CD14-positive monocyte (primary cell): ENCODE measurements around the gene SH2D4B. TPM values are rescaled to one million over a fixed set of nuclear protein-coding genes. Genes with fewer than 3 reads are reported as not detected.

Experiments
- DNase-seq, 3 donors: peaks; one replicate each; pipeline ENCODE4 v3.0.0-alpha.2; 2011 to 2022
- H2AFZ ChIP-seq: 2 replicates; pipeline ENCODE4 v1.6.0; 2012; ENCODE audit warnings: mild to moderate bottlenecking, low read depth, low read length, inconsistent platforms; ENCODE audit not compliant: insufficient read depth, poor library complexity, severe bottlenecking
- H3K27ac ChIP-seq, 2 donors: 1 replicate in 1 of 2; 2 replicates in 1 of 2; pipeline ENCODE4 v1.5.1; 2012 to 2013; ENCODE audit warnings: low read length in 2 of 2, control low read depth in 1 of 2, inconsistent platforms in 1 of 2, low read depth in 1 of 2, mild to moderate bottlenecking in 1 of 2
- H3K27me3 ChIP-seq, 2 donors: one replicate each; pipeline versions ENCODE4 v1.6.0 to v1.6.1; 2011 to 2013; ENCODE audit warnings: low read length in 2 of 2; ENCODE audit not compliant: control insufficient read depth in 2 of 2, insufficient read depth in 2 of 2
- H3K36me3 ChIP-seq, 2 donors: replicated peaks in 1 of 2; 1 replicate in 1 of 2; 2 replicates in 1 of 2; pipeline versions ENCODE4 v1.5.1 to v1.6.1; 2012 to 2013; ENCODE audit warnings: low read length in 2 of 2, control low read depth in 1 of 2, inconsistent platforms in 1 of 2, mild to moderate bottlenecking in 1 of 2; ENCODE audit not compliant: insufficient read depth in 2 of 2, control insufficient read depth in 1 of 2
- H3K4me1 ChIP-seq, 2 donors: 1 replicate in 1 of 2; 2 replicates in 1 of 2; pipeline versions ENCODE4 v1.5.1 to v1.6.1; 2012 to 2013; ENCODE audit warnings: low read length in 2 of 2, control low read depth in 1 of 2, inconsistent platforms in 1 of 2, mild to moderate bottlenecking in 1 of 2, moderate library complexity in 1 of 2; ENCODE audit not compliant: insufficient read depth in 2 of 2, control insufficient read depth in 1 of 2
- H3K4me2 ChIP-seq: replicated peaks from 2 replicates; pipeline ENCODE3; 2012; ENCODE audit warnings: low read length, moderate library complexity, mild to moderate bottlenecking; ENCODE audit not compliant: poor library complexity, severe bottlenecking; ENCODE audit errors: extremely low read depth
- H3K4me3 ChIP-seq, 3 experiments: fragments of 200-600 bp in 1 of 3; sonication (generic) in 1 of 3; replicated peaks in 1 of 3; 1 replicate in 2 of 3; 2 replicates in 1 of 3; pipeline ENCODE4 v1.5.1; 2011 to 2013; ENCODE audit warnings: low read length in 3 of 3, mild to moderate bottlenecking in 3 of 3, control low read depth in 2 of 3, low read depth in 2 of 3, inconsistent platforms in 1 of 3, moderate library complexity in 1 of 3
- H3K79me2 ChIP-seq: 2 replicates; pipeline ENCODE4 v1.6.0; 2012; ENCODE audit warnings: mild to moderate bottlenecking, control low read depth, inconsistent platforms, low read length, moderate library complexity; ENCODE audit not compliant: insufficient read depth
- H3K9ac ChIP-seq: 2 replicates; pipeline ENCODE4 v1.6.0; 2017; ENCODE audit warnings: low read length, mild to moderate bottlenecking; ENCODE audit not compliant: insufficient read depth, poor library complexity, severe bottlenecking
- H3K9me3 ChIP-seq, 2 donors: replicated peaks in 1 of 2; 1 replicate in 1 of 2; 2 replicates in 1 of 2; pipeline versions ENCODE4 v1.5.1 to v1.6.1; 2012 to 2013; ENCODE audit warnings: low read length in 2 of 2, control low read depth in 1 of 2; ENCODE audit not compliant: control insufficient read depth in 1 of 2, insufficient read depth in 1 of 2
- H4K20me1 ChIP-seq: 2 replicates; pipeline ENCODE4 v1.6.0; 2012; ENCODE audit warnings: mild to moderate bottlenecking, low read length, control low read depth, moderate library complexity; ENCODE audit not compliant: insufficient read depth
- H3K27ac Mint-ChIP-seq, 7 donors: one replicate each; pipeline ENCODE4 v1.8.0; 2020; ENCODE audit warnings: mild to moderate bottlenecking in 7 of 7, mixed read lengths in 7 of 7, moderate library complexity in 6 of 7, inconsistent platforms in 2 of 7
- H3K27me3 Mint-ChIP-seq, 3 donors: one replicate each; pipeline ENCODE4 v1.8.0; 2021 to 2022; ENCODE audit warnings: low read depth in 3 of 3, mild to moderate bottlenecking in 3 of 3, mixed read lengths in 3 of 3, moderate library complexity in 3 of 3, inconsistent platforms in 1 of 3
- H3K36me3 Mint-ChIP-seq, 2 donors: one replicate each; pipeline ENCODE4 v1.8.0; 2020; ENCODE audit warnings: mixed read lengths in 2 of 2, inconsistent platforms in 1 of 2, mild to moderate bottlenecking in 1 of 2
- H3K4me1 Mint-ChIP-seq: one replicate; pipeline ENCODE4 v1.8.0; 2020; ENCODE audit warnings: mild to moderate bottlenecking, mixed read lengths
- H3K4me3 Mint-ChIP-seq, 2 donors: one replicate each; pipeline ENCODE4 v1.8.0; 2020; ENCODE audit warnings: mild to moderate bottlenecking in 2 of 2, mixed read lengths in 2 of 2, moderate library complexity in 1 of 2
- H3K9me3 Mint-ChIP-seq, 7 donors: one replicate each; pipeline ENCODE4 v1.8.0; 2020 to 2022; ENCODE audit warnings: mixed read lengths in 7 of 7, mild to moderate bottlenecking in 6 of 7, moderate library complexity in 6 of 7, inconsistent platforms in 2 of 7
- CTCF ChIP-seq: fragments of 200-600 bp; IDR thresholded peaks from one replicate; pipeline ENCODE4 v1.8.0; 2022; ENCODE audit warnings: antibody characterized with exemption, mild to moderate bottlenecking
- WGBS: methylation state at CpG from one replicate; pipeline ENCODE4 v1.1.5; 2013; ENCODE audit warnings: missing lambda C conversion rate; ENCODE audit not compliant: insufficient coverage; 5-methylcytosine and 5-hydroxymethylcytosine counted together
- intact Hi-C, 2 donors: fragments of 100-400 bp; cut with micrococcal nuclease; formaldehyde crosslinking; loops; one replicate each; pipeline versions ENCODE4 v1.15.0 to v1.15.1; 2023
- polyA plus RNA-seq, 3 donors: library from polyadenylated mRNA; depleted of rRNA in 1 of 3; unstranded in 2 of 3; stranded (reverse) in 1 of 3; fragments of 300-500 nt in 2 of 3; fragments of >200 nt in 1 of 3; fragmentation: Illumina TruSeq in 2 of 3; gene quantifications; 1 replicate in 2 of 3; 2 replicates in 1 of 3; pipeline ENCODE4 v1.2.3, GENCODE V29; 2012 to 2021

Gene SH2D4B
- polyA plus RNA-seq, 3 donors, result 0.01 TPM; not detected in 2

- peak overlapping the region; percentile 46 for H3K9ac ChIP-seq
Measured at GRCh38 chr10:80528185-80528700, 9.5 kb upstream of the SH2D4B start.

GRCh38 chr10:80528901-80529300, 8.8 kb upstream of the SH2D4B start:
- peak overlapping the region; percentile 46 for H3K9ac ChIP-seq
- no peak overlapping the region for H2AFZ ChIP-seq
- no peaks in the 10 kb centered on the region for H3K27me3 ChIP-seq
- peak overlapping the region; percentile 58 to 86 for H3K27ac ChIP-seq
- Mint-ChIP-seq H3K36me3 (peaks cover 0 to 2% of the 10 kb centered on the region in 2 donors), H3K27me3 (no peaks in the 10 kb centered on the region), H3K4me3 (peak overlapping the region in 1 of 2 donors; percentile 60), H3K27ac (peak overlapping the region in 6 of 7 donors; percentile 62 to 90 (median 78)), H3K9me3 (peaks cover 0 to 2% (median 0%) of the 10 kb centered on the region in 7 donors), H3K4me1 (peaks cover 72% of the 10 kb centered on the region)
- intact Hi-C loops, result loop anchor here in 1 of 2 donors (5.0 kb wide), 1 partner anchor 82 kb away; no protein-coding TSS in a partner anchor
- WGBS, result 52% methylated on average over 4 of the region's 6 CpGs
- peak in 1 of 3 donors; percentile 43 for DNase-seq
- H3K4me3 ChIP-seq, result peak overlapping the region in 1 of 3 experiments; percentile 11
- peaks cover 66 to 70% of the 10 kb centered on the region in 2 donors for H3K4me1 ChIP-seq
- no peaks in the 10 kb centered on the region for H3K79me2 ChIP-seq
- peaks cover 8% of the 10 kb centered on the region for H4K20me1 ChIP-seq
- H3K36me3 ChIP-seq, result no peaks in the 10 kb centered on the region
- peak overlapping the region; percentile 11 for H3K4me2 ChIP-seq
- no peak for TF ChIP-seq CTCF
- no peaks in the 10 kb centered on the region for H3K9me3 ChIP-seq

More at GRCh38 chr10:80528185-80528700, 9.5 kb upstream of the SH2D4B start:
- Histone ChIP-seq H2AFZ (no peak overlapping the region), H3K27ac (peak overlapping the region; percentile 58 to 86), H3K36me3 (no peaks in the 10 kb centered on the region), H3K27me3 (no peaks in the 10 kb centered on the region), H3K9me3 (no peaks in the 10 kb centered on the region), H3K4me3 (peak overlapping the region in 1 of 3 experiments; percentile 11), H3K4me1 (peaks cover 72 to 76% of the 10 kb centered on the region in 2 donors), H3K79me2 (no peaks in the 10 kb centered on the region), H3K4me2 (peak overlapping the region; percentile 39), H4K20me1 (peaks cover 14% of the 10 kb centered on the region)
- Mint-ChIP-seq H3K27me3 (no peaks in the 10 kb centered on the region), H3K9me3 (peaks cover 0 to 2% (median 0%) of the 10 kb centered on the region in 7 donors), H3K36me3 (peaks cover 0 to 2% of the 10 kb centered on the region in 2 donors), H3K4me3 (peak overlapping the region in 1 of 2 donors; percentile 68), H3K4me1 (peaks cover 78% of the 10 kb centered on the region), H3K27ac (peak overlapping the region; percentile 76 to 90 (median 87))
- TF ChIP-seq CTCF, result no peak
- intact Hi-C loops, result loop anchor here in 1 of 2 donors (5.0 kb wide), 1 partner anchor 81 kb away; no protein-coding TSS in a partner anchor
- WGBS, result 33% methylated on average over 1 of the region's 2 CpGs
- peak; percentile 71 to 89 (median 86) for DNase-seq
